ENCODE results near the gene CCL28.
"Not testable (repeated sequence)": the region's sequence is repeated elsewhere in the genome, so short reads cannot be mapped to it uniquely, and the experiment has no call there.

CCL28 gene

GRCh38 chr5:43412156-43412555 lies at the start of gene CCL28:
Gene CCL28, minus strand, starts transcription at chr5:43412391. Its CDS starts 75 bp downstream, at chr5:43412316.
- no peak for DNase-seq (ENCODE audit: low read depth)

- DNase-seq (ENCODE audit: low read depth), result no peak
Measured at GRCh38 chr5:43461066-43461465, 48.9 kb upstream of the CCL28 start.

GRCh38 chr5:43456556-43456955 lies 44.4 kb upstream of the CCL28 start:
- DNase-seq (ENCODE audit: low read depth), result no peak

- DNase-seq (ENCODE audit: low read depth), result not testable (repeated sequence)
Measured at GRCh38 chr5:43441575-43441974, 29.4 kb upstream of the CCL28 start.

- DNase-seq (ENCODE audit: low read depth), result no peak
Measured at GRCh38 chr5:43437062-43437660, 25.0 kb upstream of the CCL28 start.

- no peak for DNase-seq (ENCODE audit: low read depth)
Measured at GRCh38 chr5:43433382-43433781, 21.2 kb upstream of the CCL28 start.

- no peak for DNase-seq (ENCODE audit: low read depth)
Measured at GRCh38 chr5:43432486-43433375, 20.5 kb upstream of the CCL28 start.

GRCh38 chr5:43429706-43430105 lies 17.5 kb upstream of the CCL28 start:
- no peak for DNase-seq (ENCODE audit: low read depth)

GRCh38 chr5:43429016-43429415 lies 16.8 kb upstream of the CCL28 start:
- DNase-seq (ENCODE audit: low read depth), result no peak

- no peak for DNase-seq (ENCODE audit: low read depth)
Measured at GRCh38 chr5:43427306-43427705, 15.1 kb upstream of the CCL28 start.

- DNase-seq (ENCODE audit: low read depth), result peak; percentile 87
Measured at GRCh38 chr5:43425983-43426382, 13.8 kb upstream of the CCL28 start.

GRCh38 chr5:43423086-43423485 lies 10.9 kb upstream of the CCL28 start:
- not testable (repeated sequence) for DNase-seq (ENCODE audit: low read depth)

GRCh38 chr5:43422143-43422542 lies 10.0 kb upstream of the CCL28 start:
- no peak for DNase-seq (ENCODE audit: low read depth)

- DNase-seq (ENCODE audit: low read depth), result no peak
Measured at GRCh38 chr5:43421450-43422133, 9.4 kb upstream of the CCL28 start.

- no peak for DNase-seq (ENCODE audit: low read depth)
Measured at GRCh38 chr5:43420241-43420640, 8.1 kb upstream of the CCL28 start.

GRCh38 chr5:43418561-43418960 lies 6.4 kb upstream of the CCL28 start:
- no peak for DNase-seq (ENCODE audit: low read depth)

GRCh38 chr5:43416803-43417394 lies 4.7 kb upstream of the CCL28 start:
- no peak for DNase-seq (ENCODE audit: low read depth)

GRCh38 chr5:43415935-43416802 lies 4.0 kb upstream of the CCL28 start:
- no peak for DNase-seq (ENCODE audit: low read depth)

GRCh38 chr5:43413966-43414365 lies 1.8 kb upstream of the CCL28 start:
- DNase-seq (ENCODE audit: low read depth), result no peak

GRCh38 chr5:43412644-43413043 lies 453 bp upstream of the CCL28 start:
- no peak for DNase-seq (ENCODE audit: low read depth)

- DNase-seq (ENCODE audit: low read depth), result no peak
Measured at GRCh38 chr5:43411495-43411894, 696 bp downstream of the CCL28 start.

GRCh38 chr5:43410414-43410813 lies 1.8 kb downstream of the CCL28 start:
- no peak for DNase-seq (ENCODE audit: low read depth)

All from HS-27A (cell line).